Osteoblast (primary cell): ENCODE data around the gene GAS1. TPM values are rescaled to one million over a fixed set of nuclear protein-coding genes. Genes with fewer than 3 reads are reported as not detected.

ENCODE experiments used
- DNase-seq: peaks from one replicate; pipeline ENCODE4 v3.0.0; 2011; ENCODE audit warnings: low spot score, mixed read lengths; ENCODE audit not compliant: insufficient read length; ENCODE audit errors: missing footprints
- H2AFZ ChIP-seq: 2 replicates; pipeline ENCODE4 v1.6.0; 2011; ENCODE audit warnings: mild to moderate bottlenecking, low read length
- H3K27ac ChIP-seq: 2 replicates; pipeline ENCODE4 v1.5.1; 2011; ENCODE audit warnings: mild to moderate bottlenecking, low read depth, low read length, moderate library complexity
- H3K27me3 ChIP-seq: 2 replicates; pipeline ENCODE4 v1.6.0; 2012; ENCODE audit warnings: mild to moderate bottlenecking, control low read depth, inconsistent platforms, low read length, moderate library complexity; ENCODE audit not compliant: insufficient read depth
- H3K36me3 ChIP-seq: 2 replicates; pipeline ENCODE4 v1.5.1; 2011; ENCODE audit warnings: mild to moderate bottlenecking, low read length, control low read depth, moderate library complexity; ENCODE audit not compliant: insufficient read depth
- H3K4me1 ChIP-seq: 2 replicates; pipeline ENCODE4 v1.5.1; 2011; ENCODE audit warnings: mild to moderate bottlenecking, low read length, control low read depth, moderate library complexity; ENCODE audit not compliant: insufficient read depth
- H3K4me2 ChIP-seq: 2 replicates; pipeline ENCODE4 v1.6.0; 2011; ENCODE audit warnings: mild to moderate bottlenecking, low read length; ENCODE audit not compliant: insufficient read depth
- H3K4me3 ChIP-seq: fragments of 200-600 bp; sonication (generic); 3 replicates; pipeline ENCODE4 v1.5.1; 2012; ENCODE audit warnings: mild to moderate bottlenecking, low read length, inconsistent platforms; ENCODE audit not compliant: insufficient read depth
- H3K79me2 ChIP-seq: 2 replicates; pipeline ENCODE4 v1.6.0; 2012; ENCODE audit warnings: mild to moderate bottlenecking, low read length, control low read depth, inconsistent platforms; ENCODE audit not compliant: insufficient read depth
- H3K9me3 ChIP-seq: 2 replicates; pipeline ENCODE4 v1.5.1; 2011; ENCODE audit warnings: low read depth, low read length, control low read depth
- H4K20me1 ChIP-seq: 2 replicates; pipeline ENCODE4 v1.6.0; 2012; ENCODE audit warnings: mild to moderate bottlenecking, low read length, control low read depth; ENCODE audit not compliant: insufficient read depth
- CTCF ChIP-seq: IDR thresholded peaks from 2 replicates; pipeline ENCODE4 v1.5.1; 2011; ENCODE audit warnings: mild to moderate bottlenecking, low read depth, low read length, moderate library complexity; ENCODE audit errors: extremely low read depth
- total RNA-seq: library from RNA; depleted of rRNA; stranded (reverse); fragments of >200 nt; gene quantifications from 2 replicates; pipeline ENCODE4 v1.2.3, GENCODE V29; 2012

GAS1 gene
- total RNA-seq, 1 donor, result 107 TPM

- Histone ChIP-seq H3K4me2 (no peak overlapping the region), H2AFZ (no peak overlapping the region), H3K9me3 (peaks cover 1% of the 10 kb centered on the region), H3K79me2 (no peaks in the 10 kb centered on the region), H3K27me3 (peaks cover 4% of the 10 kb centered on the region), H3K4me3 (no peak overlapping the region), H3K36me3 (no peaks in the 10 kb centered on the region), H4K20me1 (no peaks in the 10 kb centered on the region), H3K27ac (no peak overlapping the region), H3K4me1 (no peaks in the 10 kb centered on the region)
- no peak for DNase-seq
- TF ChIP-seq CTCF, result no peak
These were observed 8.3 kb upstream of the GAS1 start for GRCh38 chr9:86955561-86955960.

- no peak overlapping the region for H3K4me3 ChIP-seq
- H3K9me3 ChIP-seq, result peaks cover 1% of the 10 kb centered on the region
- H3K36me3 ChIP-seq, result no peaks in the 10 kb centered on the region
- no peaks in the 10 kb centered on the region for H3K4me1 ChIP-seq
- H3K27ac ChIP-seq, result no peak overlapping the region
- no peaks in the 10 kb centered on the region for H3K79me2 ChIP-seq
- TF ChIP-seq CTCF, result no peak
- no peak for DNase-seq
- H3K4me2 ChIP-seq, result no peak overlapping the region
- H4K20me1 ChIP-seq, result no peaks in the 10 kb centered on the region
- H3K27me3 ChIP-seq, result no peaks in the 10 kb centered on the region
- H2AFZ ChIP-seq, result no peak overlapping the region
These were observed 7.7 kb upstream of the GAS1 start for GRCh38 chr9:86955042-86955441.

- peaks cover 4% of the 10 kb centered on the region for H3K4me1 ChIP-seq
- no peaks in the 10 kb centered on the region for H3K36me3 ChIP-seq
- no peak overlapping the region for H3K4me3 ChIP-seq
- no peaks in the 10 kb centered on the region for H4K20me1 ChIP-seq
- no peak overlapping the region for H3K27ac ChIP-seq
- no peak for TF ChIP-seq CTCF
- DNase-seq, result no peak
- no peaks in the 10 kb centered on the region for H3K27me3 ChIP-seq
- H3K9me3 ChIP-seq, result peaks cover 1% of the 10 kb centered on the region
- H3K79me2 ChIP-seq, result no peaks in the 10 kb centered on the region
- H2AFZ ChIP-seq, result no peak overlapping the region
- H3K4me2 ChIP-seq, result no peak overlapping the region
These were observed 5.9 kb upstream of the GAS1 start for GRCh38 chr9:86953181-86953580.

GRCh38 chr9:86948074-86948929, 996 bp upstream of the GAS1 start:
- Histone ChIP-seq H2AFZ (peak overlapping the region; percentile 94), H3K4me2 (peak overlapping the region; percentile 97), H3K9me3 (peaks cover 1% of the 10 kb centered on the region), H3K27me3 (peaks cover 8% of the 10 kb centered on the region), H3K36me3 (no peaks in the 10 kb centered on the region), H3K79me2 (peaks cover 14% of the 10 kb centered on the region), H3K4me1 (peaks cover 9% of the 10 kb centered on the region), H3K4me3 (peak overlapping the region; percentile 85), H3K27ac (peak overlapping the region; percentile 57), H4K20me1 (peaks cover 5% of the 10 kb centered on the region)
- peak; percentile 85 for DNase-seq
- TF ChIP-seq CTCF, result peak; percentile 82
